Mammary epithelial cell (primary cell): ENCODE results near the gene TSPEAR.

Source experiments
- EZH2 ChIP-seq: IDR thresholded peaks from 2 replicates; pipeline ENCODE4 v1.6.1; 2012; ENCODE audit warnings: low read length, inconsistent platforms, borderline replicate concordance
- TF ChIP-seq, protein P1 (sequence below), 2 donors: IDR thresholded peaks in 1 of 2; conservative IDR thresholded peaks in 1 of 2; 2 replicates each; pipeline ENCODE4 v1.5.1; 2011 to 2012; ENCODE audit warnings: inconsistent platforms in 2 of 2, low read length in 2 of 2, mild to moderate bottlenecking in 2 of 2, control low read depth in 1 of 2, low read depth in 1 of 2; ENCODE audit not compliant: insufficient read depth in 1 of 2; ENCODE audit errors: extremely low read depth in 1 of 2

DNA sequence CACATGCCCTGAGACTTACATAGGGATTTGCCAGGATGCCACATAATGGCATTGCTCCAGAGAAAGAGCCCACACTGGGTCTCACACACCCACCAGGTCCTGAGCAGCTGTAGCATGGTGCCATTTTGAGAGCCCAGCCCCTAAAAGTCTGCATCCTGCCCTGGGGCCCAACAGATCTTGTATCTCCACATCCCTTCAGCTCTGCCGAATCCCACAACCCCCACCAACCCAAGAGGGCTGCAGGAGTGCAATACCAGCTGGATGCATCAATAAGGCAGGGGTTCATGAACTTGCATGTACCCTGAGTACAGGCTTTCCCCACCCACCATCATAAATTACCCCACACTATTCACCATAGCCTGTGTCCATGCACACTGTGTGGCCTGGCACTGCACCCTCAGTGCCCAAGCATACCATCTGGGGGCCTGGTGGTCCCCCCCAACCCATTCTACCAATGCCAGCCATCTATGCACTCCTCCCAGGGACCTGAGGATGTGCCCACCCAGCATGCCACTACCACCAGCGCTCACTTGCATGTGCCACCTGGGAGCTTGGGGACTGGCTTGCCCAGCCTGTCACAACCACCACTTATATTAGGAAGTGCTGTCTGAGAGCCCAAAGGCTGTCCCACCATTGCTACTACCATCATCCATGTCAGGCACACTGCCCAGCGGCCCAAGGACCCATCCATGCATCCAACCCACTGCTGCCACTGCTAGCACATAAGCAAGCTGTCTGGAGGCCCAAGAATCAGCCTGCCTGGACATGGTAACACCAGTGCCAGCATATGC lies 40.5 kb downstream of the TSPEAR start:
- TF ChIP-seq, protein P1, sequence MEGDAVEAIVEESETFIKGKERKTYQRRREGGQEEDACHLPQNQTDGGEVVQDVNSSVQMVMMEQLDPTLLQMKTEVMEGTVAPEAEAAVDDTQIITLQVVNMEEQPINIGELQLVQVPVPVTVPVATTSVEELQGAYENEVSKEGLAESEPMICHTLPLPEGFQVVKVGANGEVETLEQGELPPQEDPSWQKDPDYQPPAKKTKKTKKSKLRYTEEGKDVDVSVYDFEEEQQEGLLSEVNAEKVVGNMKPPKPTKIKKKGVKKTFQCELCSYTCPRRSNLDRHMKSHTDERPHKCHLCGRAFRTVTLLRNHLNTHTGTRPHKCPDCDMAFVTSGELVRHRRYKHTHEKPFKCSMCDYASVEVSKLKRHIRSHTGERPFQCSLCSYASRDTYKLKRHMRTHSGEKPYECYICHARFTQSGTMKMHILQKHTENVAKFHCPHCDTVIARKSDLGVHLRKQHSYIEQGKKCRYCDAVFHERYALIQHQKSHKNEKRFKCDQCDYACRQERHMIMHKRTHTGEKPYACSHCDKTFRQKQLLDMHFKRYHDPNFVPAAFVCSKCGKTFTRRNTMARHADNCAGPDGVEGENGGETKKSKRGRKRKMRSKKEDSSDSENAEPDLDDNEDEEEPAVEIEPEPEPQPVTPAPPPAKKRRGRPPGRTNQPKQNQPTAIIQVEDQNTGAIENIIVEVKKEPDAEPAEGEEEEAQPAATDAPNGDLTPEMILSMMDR (conservative IDR thresholded peaks at IDR 0.05 in 1 of 2, IDR thresholded peaks at IDR 0.05 in 1 of 2; ENCODE audit: extremely low read depth in 1 of 2, insufficient read depth in 1 of 2, low read depth in 1 of 2, low read length in 2 of 2) = no peak
- TF ChIP-seq EZH2 = no peak
